K562 (cell line): ENCODE results near the gene CYSRT1. TPM values are rescaled to one million over a fixed set of nuclear protein-coding genes. Genes with fewer than 3 reads are reported as not detected.

Experiments used
- ATAC-seq: fragments of 200-7000 bp; cut with Tn5 transposase; 3 replicates; pipeline ENCODE4 v1.9.1; 2020; ENCODE audit warnings: moderate library complexity
- BruUV-seq: library from RNA; stranded (reverse); fragments of 400-500 nt; replicated peaks from 2 replicates; lab custom pipeline; 2021; lab: Mats Ljungman, UMichigan
- CTCF ChIA-PET: fragments of 300-600 bp; formaldehyde crosslinking; extraction: SDS; loops from one replicate; lab custom pipeline; 2021; ENCODE audit warnings: low intra/inter-chr PET ratio; lab: Yijun Ruan, JAX
- POLR2A ChIA-PET: fragments of 300-600, 350-650 bp; sonication (Branson Sonifier 250); formaldehyde crosslinking; extraction: SDS; loops from one replicate; lab custom pipeline; 2021; ENCODE audit warnings: antibody characterized with exemption, inconsistent platforms; lab: Yijun Ruan, JAX
- DNase-seq, 4 experiments: peaks; one replicate each; pipeline versions ENCODE4 v3.0.0 to v3.0.0-alpha.2; 2011 to 2018; ENCODE audit warnings: low spot score in 3 of 4, mixed read lengths in 3 of 4; ENCODE audit errors: extremely low read depth in 1 of 4
- FAIRE-seq: peaks from 2 replicates; lab custom pipeline; 2011; peaks lifted over from hg19 to GRCh38; lab: Jason Lieb, UNC
- H2AFZ ChIP-seq: 2 replicates; pipeline ENCODE4 v1.6.0; 2011; ENCODE audit warnings: low read depth, low read length, control low read depth, inconsistent platforms
- H3K27ac ChIP-seq: fragments of 200-600 bp; 3 replicates; pipeline ENCODE4 v1.8.0; 2011; ENCODE audit warnings: low read depth, mild to moderate bottlenecking, control low read depth, inconsistent platforms, low read length, moderate library complexity, mixed read lengths; ENCODE audit errors: extremely low read depth
- H3K27me3 ChIP-seq, 2 experiments: fragments of 300-600 bp in 1 of 2; 2 replicates in 1 of 2; 3 replicates in 1 of 2; pipeline versions ENCODE4 v1.6.0 to v1.8.0; 2011; ENCODE audit warnings: inconsistent platforms in 2 of 2, low read length in 2 of 2, mild to moderate bottlenecking in 1 of 2, mixed read lengths in 1 of 2, moderate library complexity in 1 of 2; ENCODE audit not compliant: control insufficient read depth in 2 of 2, insufficient read depth in 2 of 2
- H3K36me3 ChIP-seq: fragments of 300-600 bp; 3 replicates; pipeline ENCODE4 v1.8.0; 2011; ENCODE audit warnings: mild to moderate bottlenecking, low read length, inconsistent platforms; ENCODE audit not compliant: control insufficient read depth, insufficient read depth
- H3K4me1 ChIP-seq, 2 experiments: fragments of 200-600 bp in 1 of 2; replicated peaks in 1 of 2; 2 replicates in 1 of 2; 3 replicates in 1 of 2; pipeline versions ENCODE4 v1.5.1 to v1.8.0; 2011; ENCODE audit warnings: inconsistent platforms in 2 of 2, low read length in 2 of 2, mild to moderate bottlenecking in 1 of 2, mixed read lengths in 1 of 2, moderate library complexity in 1 of 2; ENCODE audit not compliant: control insufficient read depth in 2 of 2, insufficient read depth in 2 of 2
- H3K4me2 ChIP-seq: 2 replicates; pipeline ENCODE4 v1.6.1; 2011; ENCODE audit warnings: low read length, control low read depth, inconsistent platforms, mixed read lengths; ENCODE audit not compliant: insufficient read depth
- H3K4me3 ChIP-seq: fragments of 200-600 bp; sonication (generic), shearing (Covaris generic); 2 replicates; pipeline ENCODE4 v1.5.1; 2016; ENCODE audit warnings: control low read depth, inconsistent platforms
- H3K79me2 ChIP-seq: fragments of 200-600 bp; 3 replicates; pipeline ENCODE4 v1.8.0; 2011; ENCODE audit warnings: low read length, inconsistent platforms; ENCODE audit not compliant: control insufficient read depth, insufficient read depth
- H3K9ac ChIP-seq, 2 experiments: 2 replicates each; pipeline versions ENCODE4 v1.6.0 to v1.6.1; 2011; ENCODE audit warnings: low read depth in 2 of 2, low read length in 2 of 2, control low read depth in 1 of 2, inconsistent platforms in 1 of 2, mild to moderate bottlenecking in 1 of 2, mixed read lengths in 1 of 2; ENCODE audit not compliant: insufficient read depth in 1 of 2
- H3K9me1 ChIP-seq: one replicate; pipeline ENCODE4 v1.6.0; 2011; ENCODE audit warnings: inconsistent platforms, mild to moderate bottlenecking, low read length, moderate library complexity; ENCODE audit not compliant: control insufficient read depth, insufficient read depth
- H3K9me3 ChIP-seq: replicated peaks from 2 replicates; pipeline ENCODE4 v1.5.1; 2011; ENCODE audit warnings: low read depth, low read length, inconsistent platforms; ENCODE audit not compliant: control insufficient read depth, insufficient read depth
- H4K20me1 ChIP-seq: replicated peaks from 2 replicates; pipeline ENCODE4 v1.6.1; 2011; ENCODE audit warnings: low read length, inconsistent platforms, mixed read lengths; ENCODE audit not compliant: control insufficient read depth, insufficient read depth
- MYC ChIP-seq, 2 experiments: fragments of 250-450 bp in 1 of 2; sonication (Bioruptor Pico) in 1 of 2; IDR thresholded peaks; 2 replicates each; pipeline versions ENCODE4 v1.5.1 to v1.6.1; 2012 to 2021; ENCODE audit warnings: low read depth in 2 of 2, borderline replicate concordance in 1 of 2, improper control_type of control experiment in 1 of 2, low read length in 1 of 2, mild to moderate bottlenecking in 1 of 2, moderate library complexity in 1 of 2
- POLR2G ChIP-seq: fragments of 200-400 bp; formaldehyde crosslinking; IDR thresholded peaks from 2 replicates; pipeline ENCODE4 v1.6.1; 2017; ENCODE audit warnings: low read depth, mild to moderate bottlenecking, antibody characterized with exemption, low read length, moderate library complexity
- RBFOX2 ChIP-seq: fragments of 200-400 bp; formaldehyde crosslinking; IDR thresholded peaks from 2 replicates; pipeline ENCODE4 v1.6.1; 2017; ENCODE audit warnings: low read depth, mild to moderate bottlenecking, low read length, moderate library complexity
- RBM22 ChIP-seq: fragments of 200-400 bp; formaldehyde crosslinking; IDR thresholded peaks from 2 replicates; pipeline ENCODE4 v1.6.1; 2018; ENCODE audit warnings: low read length, low read depth; ENCODE audit not compliant: poor library complexity, severe bottlenecking
- WGBS: fragments of 100-300 bp; shearing (Covaris generic); methylation state at CpG from one replicate; pipeline ENCODE4 v1.1.6; 2016; ENCODE audit warnings: low coverage, mixed read lengths; ENCODE audit not compliant: insufficient coverage; ENCODE audit errors: missing lambda C conversion rate; 5-methylcytosine and 5-hydroxymethylcytosine counted together
- in situ Hi-C: fragments of 300-500 bp; cut with MboI; formaldehyde crosslinking; loops from 4 replicates; pipeline ENCODE4 v1.15.0; 2018; ENCODE audit warnings: inconsistent platforms, mixed read lengths
- intact Hi-C: fragments of 100-400 bp; cut with micrococcal nuclease; formaldehyde crosslinking; loops from 2 replicates; pipeline ENCODE4 v1.14.2; 2022
- polyA plus RNA-seq, 8 experiments: library from polyadenylated mRNA; depleted of rRNA in 4 of 8; stranded (reverse) in 5 of 8; unstranded in 3 of 8; fragments of >200 nt; fragmentation: Nextera tagmentation in 2 of 8; fragmentation: Illumina TruSeq in 1 of 8; extraction: Ambion mirVana in 2 of 8; extraction: Trizol in 1 of 8; gene quantifications; 2 replicates each; pipeline versions ENCODE4 v1.2.1 to v1.2.3, GENCODE V29; 2011 to 2014; ENCODE audit warnings: inconsistent platforms in 1 of 8, missing spikeins in 1 of 8
- total RNA-seq, 7 experiments: library from RNA; depleted of rRNA in 6 of 7; stranded (reverse); fragments of >200 nt in 6 of 7; fragmentation: Illumina TruSeq in 2 of 7; extraction: Trizol in 2 of 7; gene quantifications; 2 replicates each; pipeline versions ENCODE4 v1.2.1 to v1.2.3, GENCODE V29; 2011 to 2021; ENCODE audit warnings: low replicate concordance in 1 of 7

Gene CYSRT1
- total and polyA plus RNA-seq, 9 of the 15 experiments (the other 6 are each of a cell fraction or from before 2014, with no cell fraction given) = 0.04 to 1.4 (median 0.42) TPM; not detected in 3

DNA sequence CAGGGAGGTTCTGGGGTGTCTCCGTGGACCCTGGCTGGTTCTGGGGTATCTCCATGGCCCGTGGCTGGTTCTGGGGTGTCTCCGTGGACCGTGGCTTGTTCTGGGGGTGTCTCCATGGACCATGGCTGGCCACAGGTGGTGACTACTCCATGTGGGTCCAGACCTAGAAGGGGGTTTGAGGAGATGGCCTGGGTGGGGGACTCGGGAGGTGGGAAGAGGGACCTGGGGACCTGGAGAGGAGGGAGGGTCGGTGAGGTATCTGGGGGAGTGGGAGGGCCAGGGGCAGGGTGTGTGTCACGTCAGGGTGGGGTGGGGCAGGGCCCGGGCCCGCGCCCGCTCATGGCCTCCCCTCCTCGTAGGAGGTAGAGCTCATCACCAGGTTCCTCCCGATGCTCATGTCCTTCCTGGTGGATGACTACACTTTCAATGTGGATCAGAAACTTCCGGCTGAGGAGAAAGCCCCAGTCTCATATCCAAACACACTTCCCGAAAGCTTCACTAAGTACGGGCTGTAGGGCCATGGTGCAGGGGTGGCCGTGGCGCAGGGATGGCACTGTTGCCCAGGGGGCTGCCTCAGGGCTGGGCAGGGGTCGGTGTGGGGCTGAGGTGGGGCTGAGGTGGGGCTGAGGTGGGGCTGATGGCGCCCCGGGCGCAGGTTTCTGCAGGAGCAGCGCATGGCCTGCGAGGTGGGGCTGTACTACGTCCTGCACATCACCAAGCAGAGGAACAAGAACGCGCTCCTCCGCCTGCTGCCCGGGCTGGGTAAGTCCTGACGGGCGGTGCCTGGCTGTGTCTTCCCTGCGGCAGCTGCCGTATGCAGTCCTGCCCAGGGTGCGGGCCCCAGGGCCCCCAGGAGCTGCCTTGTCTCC is 41.8 kb downstream of the CYSRT1 start:
- no peaks in the 10 kb centered on the region for H3K9me3 ChIP-seq
- WGBS = 92% methylated on average over 20 of the region's 34 CpGs
- no peak overlapping the region for H3K4me2 ChIP-seq
- no peak overlapping the region for H3K27ac ChIP-seq
- no peak overlapping the region for H2AFZ ChIP-seq
- intact Hi-C loops = no loop called here
- no peak overlapping the region for H3K4me3 ChIP-seq
- ChIA-PET CTCF (no interaction called here), POLR2A (interaction anchor here (0.5 to 4.2 kb wide), 8 partner anchors 10 to 137 kb away, joined by 3 to 23 read pairs (median 3); partner anchors contain the start of genes NRARP and TOR4A)
- no peaks in the 10 kb centered on the region for H4K20me1 ChIP-seq
- DNase-seq (no peak), FAIRE-seq (no peak), ATAC-seq (no peak)
- peak overlapping the region in 1 of 2 experiments; percentile 28; a peak in 1 of 4 replicates for H3K9ac ChIP-seq
- H3K9me1 ChIP-seq = no peaks in the 10 kb centered on the region
- H3K79me2 ChIP-seq = peaks cover 10% of the 10 kb centered on the region; the same call in 2 of the 3 replicates
- no TSS peak for BruUV-seq
- peaks cover 73% of the 10 kb centered on the region for H3K36me3 ChIP-seq
- TF ChIP-seq RBFOX2 = peak; percentile 41; the same call in 1 of the 2 replicates
- peak; percentile 57 for TF ChIP-seq POLR2G
- peak; percentile 28 for TF ChIP-seq RBM22
- no peak for TF ChIP-seq MYC (IDR thresholded peaks at IDR 0.05; ENCODE audit: low read depth, low read length)
- no peak for TF ChIP-seq MYC (CRISPR knock-in tag; IDR thresholded peaks at IDR 0.05; ENCODE audit: borderline replicate concordance, low read depth)
- H3K4me1 ChIP-seq = peaks cover 20 to 60% of the 10 kb centered on the region in 2 experiments
- H3K27me3 ChIP-seq = no peaks in the 10 kb centered on the region
- in situ Hi-C loops = no loop called here
